ENCODE data around the gene FASTK. TPM values are rescaled to one million over a fixed set of nuclear protein-coding genes. Genes with fewer than 3 reads are reported as not detected.

The FASTK gene
- total and polyA plus RNA-seq, 5 experiments from 2014 or later, result 38.8 to 145 (median 63.6) TPM

DNA sequence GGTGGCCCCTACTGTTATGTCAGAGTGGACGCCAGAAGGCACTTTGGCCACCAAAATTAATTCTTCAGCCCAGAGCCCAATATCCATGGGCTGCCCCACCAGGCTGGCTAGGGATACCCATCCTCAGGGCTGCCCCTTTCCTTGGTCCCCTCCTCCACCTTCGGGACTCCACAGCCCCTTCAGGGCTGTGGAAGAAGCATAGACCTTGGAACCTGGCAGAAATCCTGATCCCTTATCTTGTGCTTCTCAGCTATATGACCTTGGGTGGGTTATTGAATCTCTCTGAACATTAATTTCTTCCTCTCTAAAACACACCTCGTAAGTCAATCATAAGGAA lies 3.2 kb upstream of the FASTK start:
- Mint-ChIP-seq H3K4me1 (peaks cover 22 to 54% (median 48%) of the 10 kb centered on the region in 4 donors), H3K27me3 (peaks cover 0 to 20% (median 7%) of the 10 kb centered on the region in 5 donors), H3K27ac (peak overlapping the region in 9 of 10 donors; percentile 41 to 95 (median 90)), H3K9me3 (no peaks in the 10 kb centered on the region), H3K4me3 (peak overlapping the region; percentile 70 to 89 (median 80)), H3K36me3 (no peaks in the 10 kb centered on the region)
- no peak for DNase-seq
- POLR2A ChIA-PET, result interaction anchor here (0.7 to 5.1 kb wide), 5 partner anchors 13 to 517 kb away, joined by 3 to 23 read pairs (median 4); partner anchors contain the start of genes CDK5 and SLC4A2
- peak in 1 of 2 donors; percentile 0 for ATAC-seq

DNA sequence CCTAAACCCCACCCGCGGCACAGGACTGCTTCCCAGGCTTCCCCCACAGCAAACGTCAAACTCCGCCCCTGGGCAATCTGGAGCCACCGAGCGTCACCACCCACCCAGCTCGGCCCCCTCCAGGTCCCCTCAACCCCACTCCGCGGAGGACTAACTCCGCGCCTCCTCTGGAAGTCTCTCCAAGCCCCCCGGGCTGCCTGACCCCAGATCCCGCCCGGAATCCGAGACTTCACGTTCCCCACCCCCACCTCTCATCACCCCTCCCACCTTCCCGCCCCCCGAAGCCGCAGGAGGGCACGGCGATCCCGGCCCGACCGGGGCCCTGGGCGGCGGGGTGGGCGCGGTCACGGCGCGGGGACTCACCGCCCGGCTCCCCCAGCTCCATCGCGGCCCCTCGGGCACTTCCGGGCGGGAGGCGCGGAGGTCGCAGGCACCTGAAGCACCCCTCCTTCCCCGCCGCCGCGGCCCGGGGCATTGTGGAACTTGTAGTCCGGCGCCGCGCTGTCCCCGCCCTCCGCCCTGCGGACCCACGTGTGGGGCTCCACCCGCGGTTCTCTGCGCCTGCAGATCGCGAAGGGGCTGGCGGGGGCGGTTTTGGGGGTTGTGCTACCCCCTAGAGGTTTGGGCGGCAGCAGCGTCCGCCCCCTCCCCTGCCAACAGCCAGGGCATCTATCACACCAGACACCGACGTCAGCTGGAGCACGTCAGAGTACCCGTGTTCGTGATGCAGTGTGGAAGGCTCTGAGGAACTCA lies 2.6 kb upstream of the FASTK start, which contains the start of gene TMUB1:
TMUB1 (minus strand) TSS at position 423 of the 753 bp plus-strand sequence. CDS start 930 bp downstream, outside the sequence.
- DNase-seq (peak; percentile 72 to 92 (median 87)), ATAC-seq (peak; percentile 62 to 67)
- Mint-ChIP-seq H3K36me3 (no peaks in the 10 kb centered on the region), H3K4me1 (peaks cover 21 to 55% (median 48%) of the 10 kb centered on the region in 4 donors), H3K9me3 (no peaks in the 10 kb centered on the region), H3K27ac (peak within 1 kb of the TSS; percentile 82 to 99 (median 93)), H3K4me3 (peak within 1 kb of the TSS; percentile 84 to 94 (median 90)), H3K27me3 (peaks cover 0 to 17% (median 7%) of the 10 kb centered on the region in 5 donors)
- POLR2A ChIA-PET, result interaction anchor here (0.7 to 5.1 kb wide), 7 partner anchors 11 to 516 kb away, joined by 3 to 23 read pairs (median 3); partner anchors contain the start of genes CDK5 and SLC4A2

DNA sequence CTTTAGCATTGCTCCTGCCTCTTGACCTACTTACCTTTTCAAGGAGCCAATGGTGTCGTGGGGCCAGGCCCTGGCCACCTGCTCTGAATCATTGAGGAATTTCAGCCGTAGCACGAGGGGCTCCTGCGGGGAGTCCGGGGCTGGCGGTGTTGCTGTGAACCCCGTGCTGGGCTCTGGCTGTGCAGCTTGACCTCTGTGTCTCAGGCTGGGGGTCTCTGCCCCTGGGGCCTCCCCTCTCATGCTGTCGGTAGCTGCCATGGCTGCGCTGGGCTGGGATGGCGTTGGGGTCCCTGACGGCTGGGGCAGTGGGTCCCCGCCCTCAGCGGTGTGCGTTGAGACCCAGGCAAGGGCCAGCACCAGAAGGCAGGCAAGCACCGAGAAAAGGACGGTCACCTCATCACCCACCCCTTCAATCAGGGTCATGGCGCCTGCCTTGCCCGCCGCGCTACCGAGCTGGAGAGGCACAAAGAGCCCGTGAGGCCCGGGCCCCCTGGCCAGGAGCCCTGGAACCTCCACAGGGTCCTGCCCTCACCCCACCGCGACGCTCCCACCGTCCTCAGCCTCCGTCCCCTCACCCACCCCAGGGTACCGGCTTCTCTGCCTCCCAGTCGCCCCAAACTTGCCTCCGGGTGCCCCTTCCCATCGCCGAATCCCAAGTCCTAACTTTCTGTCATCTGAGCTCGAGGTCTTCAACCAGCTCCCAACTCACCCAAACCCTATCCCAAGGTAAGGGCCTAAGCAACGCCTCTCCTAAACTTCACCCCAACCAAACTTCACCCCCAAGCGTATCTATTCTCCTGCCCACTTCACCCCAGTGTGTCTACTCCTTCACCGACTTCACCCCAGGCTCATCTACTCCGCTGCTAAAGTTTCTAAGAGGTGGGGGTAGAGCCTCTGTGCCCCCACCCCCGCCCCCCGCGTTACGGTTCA lies 1.8 kb upstream of the FASTK start:
- ATAC-seq, result no peak
- H3K4me1 Mint-ChIP-seq, result peaks cover 21 to 60% (median 47%) of the 10 kb centered on the region in 4 donors
- no peaks in the 10 kb centered on the region for H3K9me3 Mint-ChIP-seq
- POLR2A ChIA-PET, result interaction anchor here (0.8 to 5.1 kb wide), 4 partner anchors 12 to 64 kb away, joined by 3 to 23 read pairs (median 4); partner anchors contain the start of genes CDK5 and SLC4A2
- no peaks in the 10 kb centered on the region for H3K36me3 Mint-ChIP-seq
- H3K27ac Mint-ChIP-seq, result peak overlapping the region; percentile 82 to 99 (median 93)
- peak in 1 of 10 donors; percentile 18 for DNase-seq
- H3K27me3 Mint-ChIP-seq, result peaks cover 0 to 17% (median 7%) of the 10 kb centered on the region in 5 donors
- H3K4me3 Mint-ChIP-seq, result peak overlapping the region; percentile 84 to 94 (median 90)

DNA sequence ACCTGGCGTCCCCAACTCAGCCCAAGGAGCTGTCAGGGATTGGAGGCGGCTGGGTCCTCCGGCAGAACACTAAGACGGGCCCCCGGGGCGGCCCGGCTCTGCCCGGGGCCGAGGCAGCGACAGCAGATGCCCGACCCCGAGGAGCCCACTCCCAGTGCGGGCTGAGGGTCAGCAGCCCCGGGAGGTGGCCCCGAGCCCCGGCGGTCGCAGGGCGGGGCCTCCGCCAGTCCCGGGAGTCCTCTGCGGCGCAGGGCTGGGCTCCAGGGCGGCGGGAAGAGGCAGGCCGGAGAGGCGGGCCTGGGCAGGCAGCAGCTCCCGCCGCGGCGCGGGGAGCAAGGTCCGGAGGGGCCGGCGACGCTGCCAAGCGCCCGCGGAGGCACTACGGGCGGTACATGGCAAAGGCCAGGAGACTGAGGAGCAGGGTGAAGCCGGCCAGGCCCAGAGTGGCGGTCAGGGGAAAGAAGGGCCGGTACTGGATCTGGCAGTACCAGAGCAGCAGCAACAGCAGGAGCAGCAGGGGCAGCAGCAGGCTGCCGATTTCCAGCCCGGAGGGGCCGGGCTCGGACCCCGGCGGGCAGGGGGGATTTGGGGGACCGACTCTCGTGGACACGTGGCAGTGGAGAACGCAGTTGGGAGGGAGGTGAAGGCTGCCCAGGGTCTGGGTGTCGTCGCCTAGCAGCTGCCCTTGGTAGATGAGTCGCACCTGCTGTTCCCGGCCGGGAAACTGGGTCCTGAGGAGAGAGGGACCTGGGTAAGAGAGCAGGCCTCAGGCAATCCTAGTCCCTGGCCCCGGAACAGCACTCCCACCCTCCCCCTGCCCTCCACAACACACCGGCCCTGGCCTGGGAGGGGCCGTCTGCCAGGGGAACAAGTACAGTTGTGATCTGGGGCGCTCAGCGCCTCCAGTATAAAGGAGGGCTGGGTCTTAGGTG lies 827 bp upstream of the FASTK start:
- ATAC-seq, result no peak
- peaks cover 0 to 17% (median 7%) of the 10 kb centered on the region in 5 donors for H3K27me3 Mint-ChIP-seq
- DNase-seq, result no peak
- H3K4me1 Mint-ChIP-seq, result peaks cover 21 to 60% (median 46%) of the 10 kb centered on the region in 4 donors
- peak overlapping the region in 8 of 10 donors; percentile 37 to 95 (median 93) for H3K27ac Mint-ChIP-seq
- POLR2A ChIA-PET, result interaction anchor here (1.0 to 5.1 kb wide), 5 partner anchors 8 to 67 kb away, joined by 3 to 42 read pairs (median 15); partner anchors contain the start of genes ABCB8, CDK5 and SLC4A2
- H3K9me3 Mint-ChIP-seq, result no peaks in the 10 kb centered on the region
- no peaks in the 10 kb centered on the region for H3K36me3 Mint-ChIP-seq
- H3K4me3 Mint-ChIP-seq, result peak overlapping the region; percentile 67 to 93 (median 88)

DNA sequence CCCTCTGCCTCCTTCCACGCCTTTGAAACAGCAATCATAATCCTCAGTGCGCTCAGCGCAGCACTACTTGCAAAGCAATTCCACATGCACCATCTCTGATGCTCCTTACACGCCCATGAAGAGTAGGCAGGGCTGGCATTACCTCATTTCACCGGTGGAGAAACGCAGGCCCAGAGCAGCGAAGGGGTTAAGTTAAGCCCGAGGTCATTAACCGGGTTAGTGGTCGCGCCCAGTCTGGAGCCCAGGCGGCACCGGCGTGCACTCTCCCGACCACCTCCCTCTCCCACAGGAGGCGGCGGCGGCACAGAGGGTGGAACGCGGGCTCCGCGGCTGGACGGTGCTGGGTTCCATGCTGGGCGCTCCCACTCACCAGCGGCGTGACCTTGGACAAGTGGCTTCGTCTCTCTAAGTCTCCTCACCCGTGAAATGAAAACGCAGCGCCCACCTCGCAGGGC lies 515 bp downstream of the FASTK start:
- POLR2A ChIA-PET, result interaction anchor here (1.0 to 4.8 kb wide), 4 partner anchors 9 to 66 kb away, joined by 3 to 42 read pairs (median 12); partner anchors contain the start of genes ABCB8, CDK5 and SLC4A2
- Mint-ChIP-seq H3K27ac (peak overlapping the region; percentile 46 to 95 (median 90)), H3K36me3 (peaks cover 0 to 8% (median 0%) of the 10 kb centered on the region in 3 donors), H3K4me3 (peak overlapping the region; percentile 80 to 93 (median 86)), H3K9me3 (no peaks in the 10 kb centered on the region), H3K4me1 (peaks cover 16 to 49% (median 38%) of the 10 kb centered on the region in 4 donors), H3K27me3 (peaks cover 0 to 8% (median 3%) of the 10 kb centered on the region in 5 donors)
- DNase-seq, result no peak
- ATAC-seq, result no peak

DNA sequence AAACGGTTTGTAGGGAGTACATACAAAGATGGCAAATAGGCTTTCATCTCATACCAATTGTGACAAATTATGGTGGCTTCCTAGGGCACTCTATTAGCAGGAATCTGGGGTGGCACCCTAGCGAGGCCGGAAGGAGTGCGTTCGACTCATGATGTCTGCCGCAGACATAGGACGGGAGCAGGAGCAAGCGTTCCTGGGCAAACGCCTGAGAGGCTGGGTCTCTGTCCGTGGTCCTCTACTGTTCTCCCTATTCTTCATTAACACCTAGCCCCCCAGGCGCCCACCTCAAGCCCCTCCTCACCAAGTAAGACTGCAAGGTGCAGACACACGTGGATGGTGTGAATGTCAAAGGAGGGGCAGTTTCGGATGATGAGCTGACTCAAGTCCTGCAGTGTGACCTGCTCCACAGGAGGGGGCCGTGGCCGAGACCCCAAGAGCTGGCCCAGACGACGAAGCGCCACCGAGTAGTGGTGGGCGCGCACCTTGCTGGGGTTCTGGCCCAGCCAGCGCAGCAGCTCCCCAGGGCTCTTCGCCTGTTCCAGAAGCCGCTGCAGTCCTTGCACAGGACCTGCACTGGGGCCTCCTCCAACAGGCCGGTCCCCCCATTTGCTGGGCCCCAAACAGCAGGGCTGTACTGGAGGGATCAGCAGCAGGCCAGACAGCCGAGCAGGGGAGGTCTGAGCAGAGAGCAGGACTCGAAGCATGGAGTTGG lies 1.3 kb downstream of the FASTK start:
- ATAC-seq, result no peak
- POLR2A ChIA-PET, result interaction anchor here (2.1 to 4.8 kb wide), 2 partner anchors 20 to 51 kb away, joined by 15 to 42 read pairs; partner anchors contain the start of genes ABCB8, CDK5 and SLC4A2
- DNase-seq, result no peak
- Mint-ChIP-seq H3K4me3 (peak overlapping the region; percentile 80 to 93 (median 86)), H3K27me3 (peaks cover 0 to under 1% (median 0%) of the 10 kb centered on the region in 5 donors), H3K4me1 (peaks cover 12 to 43% (median 34%) of the 10 kb centered on the region in 4 donors), H3K36me3 (peaks cover 0 to 13% (median 0%) of the 10 kb centered on the region in 3 donors), H3K27ac (peak overlapping the region; percentile 44 to 95 (median 81)), H3K9me3 (no peaks in the 10 kb centered on the region)

DNA sequence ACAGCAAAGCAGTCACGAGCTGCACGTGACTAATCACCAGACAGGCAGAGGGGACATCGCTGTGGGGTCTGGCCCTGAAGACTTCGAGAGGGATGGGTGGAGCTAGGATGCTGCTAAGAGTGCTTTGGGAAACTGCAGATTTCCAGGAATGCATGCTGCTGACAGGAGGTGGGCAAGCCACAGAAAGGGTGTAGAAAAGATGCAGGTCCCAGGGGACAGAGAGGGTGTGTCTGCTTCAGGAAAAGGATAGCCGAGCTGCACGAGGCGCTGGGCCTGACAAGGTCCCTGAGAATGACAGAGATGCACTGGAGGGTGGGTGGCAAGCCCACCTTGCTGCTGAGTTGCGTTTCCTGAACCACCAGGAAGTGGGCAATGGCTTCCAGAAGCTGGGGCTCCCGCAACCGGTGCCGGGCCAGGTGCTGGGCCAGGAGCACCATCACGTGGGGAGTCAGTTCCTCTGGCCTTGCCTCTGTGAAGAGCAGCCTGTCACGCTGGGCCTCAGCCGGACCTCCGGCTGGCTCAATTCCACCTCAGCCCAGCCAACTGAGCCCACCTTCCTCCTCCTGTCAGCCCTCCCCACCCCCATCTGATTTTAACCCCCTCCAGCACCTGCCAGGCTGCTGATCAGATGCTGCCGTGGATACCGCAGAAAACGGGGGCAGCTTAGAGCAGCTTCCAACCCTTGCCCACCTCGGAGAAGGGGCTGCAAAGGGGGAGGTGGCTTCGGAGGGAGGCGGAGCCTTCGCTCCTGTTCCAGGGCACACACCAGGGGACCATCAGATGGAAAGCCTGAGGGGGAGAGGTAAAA lies 2.2 kb downstream of the FASTK start:
- Mint-ChIP-seq H3K36me3 (peaks cover 0 to 19% (median 0%) of the 10 kb centered on the region in 3 donors), H3K4me1 (peaks cover 12 to 37% (median 31%) of the 10 kb centered on the region in 4 donors), H3K4me3 (peak overlapping the region; percentile 19 to 93 (median 83)), H3K27me3 (no peaks in the 10 kb centered on the region), H3K9me3 (no peaks in the 10 kb centered on the region), H3K27ac (peak overlapping the region in 9 of 10 donors; percentile 2 to 95 (median 85))
- POLR2A ChIA-PET, result interaction anchor here (0.7 to 4.8 kb wide), 2 partner anchors 19 to 33 kb away, joined by 3 to 42 read pairs; partner anchors contain the start of genes CDK5 and SLC4A2
- no peak for DNase-seq
- ATAC-seq, result no peak

DNA sequence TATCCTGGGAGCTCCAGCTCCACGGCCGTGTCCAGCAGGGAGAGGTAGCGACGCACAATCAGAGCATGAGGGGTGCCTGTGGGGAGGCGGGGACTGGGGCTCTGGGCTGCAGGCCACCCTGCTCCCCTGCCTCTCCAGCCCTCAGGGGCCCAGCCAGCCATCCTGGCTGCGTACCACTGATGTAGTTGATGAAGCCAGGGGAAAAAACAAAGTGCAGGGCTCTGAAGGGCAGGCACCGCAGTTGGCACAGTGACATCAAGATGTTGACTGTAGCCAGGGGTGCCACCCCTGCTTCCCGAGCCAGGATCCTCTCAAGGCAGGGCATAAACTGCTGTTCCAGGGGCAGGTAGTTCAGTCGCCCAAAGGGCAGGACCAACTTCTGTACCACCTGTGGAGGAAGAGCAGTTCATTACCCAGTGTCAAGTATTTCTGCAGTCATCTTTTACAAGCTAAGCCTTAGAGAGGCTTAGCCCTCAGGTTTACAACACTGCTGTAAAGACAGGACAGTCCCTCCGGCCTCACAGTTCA lies 2.8 kb downstream of the FASTK start:
- Mint-ChIP-seq H3K4me1 (peaks cover 10 to 33% (median 28%) of the 10 kb centered on the region in 4 donors), H3K36me3 (peaks cover 0 to 22% (median 0%) of the 10 kb centered on the region in 3 donors), H3K27ac (peak overlapping the region in 8 of 10 donors; percentile 2 to 87 (median 68)), H3K4me3 (peak overlapping the region in 9 of 10 donors; percentile 33 to 87 (median 66)), H3K27me3 (no peaks in the 10 kb centered on the region), H3K9me3 (no peaks in the 10 kb centered on the region)
- POLR2A ChIA-PET, result interaction anchor here (0.7 to 4.8 kb wide), 3 partner anchors 19 to 49 kb away, joined by 3 to 42 read pairs (median 8); partner anchors contain the start of genes CDK5 and SLC4A2
- ATAC-seq (no peak), DNase-seq (no peak)

DNA sequence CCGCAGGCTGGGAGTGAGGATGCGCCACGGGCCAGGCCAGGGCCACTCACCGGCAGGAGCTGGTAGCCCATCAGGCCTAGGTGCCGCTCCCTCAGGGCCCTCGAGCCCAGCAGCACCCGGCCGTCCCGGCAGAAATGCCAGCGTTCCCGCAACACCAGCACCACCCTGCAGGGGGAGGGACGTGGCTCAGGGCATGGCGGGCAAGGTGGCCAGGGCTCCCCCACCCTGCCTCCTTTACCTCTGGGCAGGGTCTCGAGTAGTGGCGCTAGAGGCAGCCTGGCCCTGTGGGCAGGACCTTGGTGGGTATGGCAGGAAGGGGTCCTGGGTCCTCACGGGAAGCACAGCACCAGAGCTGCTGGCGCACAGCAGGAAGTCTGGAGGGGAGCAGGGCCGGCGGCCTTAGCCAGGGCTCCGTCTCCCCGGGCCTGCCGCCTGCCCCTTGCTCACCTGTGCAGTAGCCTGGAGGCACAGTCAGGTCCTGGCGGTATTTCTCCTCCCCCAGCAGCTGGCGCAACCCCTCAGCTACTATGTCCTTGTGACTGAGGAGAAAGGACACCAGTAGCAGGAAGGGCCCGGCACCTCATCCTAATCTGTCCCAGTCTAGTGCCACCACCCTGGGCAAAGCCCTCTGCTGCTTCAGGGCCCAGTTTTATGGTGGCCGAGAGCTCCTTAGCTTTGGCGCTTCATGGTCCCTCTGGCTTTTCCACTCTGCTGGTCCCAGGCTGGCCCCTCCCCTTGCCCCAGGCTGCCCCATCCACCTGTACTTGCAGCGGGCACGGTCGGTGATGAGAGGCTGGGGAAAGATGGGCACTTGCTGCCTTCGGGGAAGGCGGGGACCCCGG lies 3.5 kb downstream of the FASTK start:
- H3K27me3 Mint-ChIP-seq, result no peaks in the 10 kb centered on the region
- peaks cover 8 to 27% (median 24%) of the 10 kb centered on the region in 4 donors for H3K4me1 Mint-ChIP-seq
- no peak for ATAC-seq
- H3K36me3 Mint-ChIP-seq, result peaks cover 0 to 29% (median 1%) of the 10 kb centered on the region in 3 donors
- POLR2A ChIA-PET, result interaction anchor here (0.5 to 4.8 kb wide), 3 partner anchors 18 to 376 kb away, joined by 3 to 42 read pairs (median 8); partner anchors contain the start of genes CDK5 and SLC4A2
- DNase-seq, result no peak
- H3K9me3 Mint-ChIP-seq, result no peaks in the 10 kb centered on the region
- H3K4me3 Mint-ChIP-seq, result no peak overlapping the region
- no peak overlapping the region for H3K27ac Mint-ChIP-seq

Measured in naive thymus-derived CD8-positive, alpha-beta T cell (primary cell).